OCI-LY3 (cell line): Measurements from ENCODE around the gene CD86.
A peak's percentile ranks its signal among the peaks of the same experiment; 100 is the strongest.

Source experiments
- H2AFZ ChIP-seq: fragments of 200-600, 300-600 bp; shearing (Covaris generic); 2 replicates; pipeline ENCODE4 v1.6.0; 2014; ENCODE audit warnings: antibody characterized with exemption, low read depth, low read length
- H3K27ac ChIP-seq: fragments of 200-600, 300-600 bp; sonication (generic); 2 replicates; pipeline ENCODE4 v1.5.1; 2014; ENCODE audit warnings: mild to moderate bottlenecking, low read length, moderate library complexity, mixed read lengths
- H3K27me3 ChIP-seq: fragments of 200-600, 300-600 bp; sonication (generic); 2 replicates; pipeline ENCODE4 v1.6.1; 2014; ENCODE audit warnings: low read depth, low read length, mixed read lengths
- H3K36me3 ChIP-seq: fragments of 200-600, 300-600 bp; sonication (generic); replicated peaks from 2 replicates; pipeline ENCODE3; 2014; ENCODE audit warnings: low read depth, low read length, mixed read lengths
- H3K4me1 ChIP-seq: fragments of 300-600, 200-600 bp; sonication (generic); 2 replicates; pipeline ENCODE4 v1.6.1; 2014; ENCODE audit warnings: low read length, mixed read lengths
- H3K4me2 ChIP-seq: fragments of 200-600, 300-600 bp; sonication (generic); 2 replicates; pipeline ENCODE4 v1.6.1; 2014; ENCODE audit warnings: low read length, mixed read lengths
- H3K4me3 ChIP-seq: fragments of 300-600, 200-600 bp; sonication (generic); 2 replicates; pipeline ENCODE4 v1.5.1; 2014; ENCODE audit warnings: antibody characterized with exemption, mild to moderate bottlenecking, low read length, moderate library complexity
- H3K79me2 ChIP-seq: fragments of 300-600, 200-600 bp; shearing (Covaris generic); 2 replicates; pipeline ENCODE4 v1.6.1; 2014; ENCODE audit warnings: mild to moderate bottlenecking, low read length, mixed read lengths
- H3K9ac ChIP-seq: fragments of 300-600, 200-600 bp; shearing (Covaris generic); 2 replicates; pipeline ENCODE4 v1.6.0; 2014; ENCODE audit warnings: mild to moderate bottlenecking, low read length, moderate library complexity
- H3K9me3 ChIP-seq: fragments of 200-600, 300-600 bp; shearing (Covaris generic); 2 replicates; pipeline ENCODE4 v1.6.1; 2014; ENCODE audit warnings: low read length, mixed read lengths; ENCODE audit not compliant: insufficient read depth
- H4K20me1 ChIP-seq: fragments of 200-600, 300-600 bp; sonication (generic); 2 replicates; pipeline ENCODE4 v1.6.1; 2016; ENCODE audit warnings: low read length, mixed read lengths; ENCODE audit not compliant: insufficient read depth
- CTCF ChIP-seq: fragments of 200-600, 300-600 bp; sonication (generic); IDR thresholded peaks from 2 replicates; pipeline ENCODE4 v1.5.1; 2014; ENCODE audit warnings: antibody characterized with exemption, low read length, low read depth
- EZH2phosphoT487 ChIP-seq: fragments of 200-600 bp; shearing (Covaris generic); IDR thresholded peaks from 2 replicates; pipeline ENCODE4 v1.6.1; 2018; ENCODE audit warnings: antibody characterized with exemption, mixed run types, low read depth

Gene CD86

GRCh38 chr3:122103821-122104514 is 48.8 kb downstream of the CD86 start:
- H2AFZ ChIP-seq: no peak overlapping the region
- peak overlapping the region; percentile 98 for H3K27ac ChIP-seq
- peaks cover 20% of the 10 kb centered on the region for H3K36me3 ChIP-seq
- no peaks in the 10 kb centered on the region for H3K79me2 ChIP-seq
- H3K4me1 ChIP-seq: peaks cover 76% of the 10 kb centered on the region
- no peaks in the 10 kb centered on the region for H3K9me3 ChIP-seq
- H3K27me3 ChIP-seq: no peaks in the 10 kb centered on the region
- peak overlapping the region; percentile 75 for H3K4me2 ChIP-seq
- H3K9ac ChIP-seq: peak overlapping the region; percentile 85
- TF ChIP-seq CTCF (no peak), EZH2phosphoT487 (no peak)
- H4K20me1 ChIP-seq: no peaks in the 10 kb centered on the region
- H3K4me3 ChIP-seq: peak overlapping the region; percentile 42

GRCh38 chr3:122104515-122105194 is 49.5 kb downstream of the CD86 start:
- peaks cover 20% of the 10 kb centered on the region for H3K36me3 ChIP-seq
- H2AFZ ChIP-seq: no peak overlapping the region
- H3K27me3 ChIP-seq: no peaks in the 10 kb centered on the region
- peaks cover 71% of the 10 kb centered on the region for H3K4me1 ChIP-seq
- peak overlapping the region; percentile 75 for H3K4me2 ChIP-seq
- H4K20me1 ChIP-seq: no peaks in the 10 kb centered on the region
- TF ChIP-seq EZH2phosphoT487: no peak
- no peak for TF ChIP-seq CTCF
- peak overlapping the region; percentile 85 for H3K9ac ChIP-seq
- H3K27ac ChIP-seq: peak overlapping the region; percentile 98
- no peaks in the 10 kb centered on the region for H3K9me3 ChIP-seq
- peak overlapping the region; percentile 42 for H3K4me3 ChIP-seq
- no peaks in the 10 kb centered on the region for H3K79me2 ChIP-seq

- peaks cover 61% of the 10 kb centered on the region for H3K4me1 ChIP-seq
- no peaks in the 10 kb centered on the region for H3K27me3 ChIP-seq
- peak overlapping the region; percentile 98 for H3K27ac ChIP-seq
- H3K9me3 ChIP-seq: no peaks in the 10 kb centered on the region
- H3K4me3 ChIP-seq: peak overlapping the region; percentile 17; the same call in 1 of the 2 replicates
- no peaks in the 10 kb centered on the region for H3K79me2 ChIP-seq
- H3K9ac ChIP-seq: peak overlapping the region; percentile 85
- H2AFZ ChIP-seq: no peak overlapping the region
- H3K36me3 ChIP-seq: peaks cover 21% of the 10 kb centered on the region
- TF ChIP-seq EZH2phosphoT487 (no peak), CTCF (no peak)
- H4K20me1 ChIP-seq: no peaks in the 10 kb centered on the region
- peak overlapping the region; percentile 75 for H3K4me2 ChIP-seq
Observed at GRCh38 chr3:122105626-122106025, 50.5 kb downstream of the CD86 start.

GRCh38 chr3:122107171-122107570 is 52.0 kb downstream of the CD86 start:
- peaks cover 33% of the 10 kb centered on the region for H3K36me3 ChIP-seq
- no peaks in the 10 kb centered on the region for H3K9me3 ChIP-seq
- H3K27ac ChIP-seq: no peak overlapping the region
- no peak for TF ChIP-seq CTCF
- H3K4me2 ChIP-seq: no peak overlapping the region
- H3K4me1 ChIP-seq: peaks cover 59% of the 10 kb centered on the region
- no peak overlapping the region for H3K4me3 ChIP-seq
- no peaks in the 10 kb centered on the region for H3K27me3 ChIP-seq
- H3K9ac ChIP-seq: no peak overlapping the region
- no peaks in the 10 kb centered on the region for H3K79me2 ChIP-seq
- no peak overlapping the region for H2AFZ ChIP-seq
- H4K20me1 ChIP-seq: no peaks in the 10 kb centered on the region
